Liver (tissue), 9 donors: ENCODE results near the gene C1orf174. TPM values are rescaled to one million over a fixed set of nuclear protein-coding genes. Genes with fewer than 3 reads are reported as not detected.

Source experiments
- DNase-seq: peaks from one replicate; pipeline ENCODE4 v3.0.0-alpha.2; 2017; ENCODE audit warnings: low spot score
- H3K27ac ChIP-seq, 2 donors: one replicate each; pipeline ENCODE4 v1.7.0; 2013; ENCODE audit warnings: inconsistent platforms in 2 of 2, low read length in 2 of 2, control low read depth in 1 of 2, low read depth in 1 of 2, mild to moderate bottlenecking in 1 of 2
- H3K27me3 ChIP-seq, 4 donors: one replicate each; pipeline versions ENCODE4 v1.6.1 to v1.7.0; 2013; ENCODE audit warnings: low read length in 3 of 4, inconsistent platforms in 1 of 4, mild to moderate bottlenecking in 1 of 4, moderate library complexity in 1 of 4; ENCODE audit not compliant: control insufficient read depth in 4 of 4, insufficient read depth in 4 of 4
- H3K36me3 ChIP-seq, 4 donors: one replicate each; pipeline versions ENCODE4 v1.6.1 to v1.7.0; 2013; ENCODE audit warnings: low read length in 3 of 4, mild to moderate bottlenecking in 3 of 4, low read depth in 1 of 4, moderate library complexity in 1 of 4; ENCODE audit not compliant: control insufficient read depth in 4 of 4, insufficient read depth in 3 of 4
- H3K4me1 ChIP-seq, 4 donors: one replicate each; pipeline versions ENCODE4 v1.6.1 to v1.7.0; 2013; ENCODE audit warnings: low read length in 3 of 4, mild to moderate bottlenecking in 3 of 4, moderate library complexity in 1 of 4; ENCODE audit not compliant: control insufficient read depth in 4 of 4, insufficient read depth in 4 of 4
- H3K4me3 ChIP-seq, 3 donors: one replicate each; pipeline versions ENCODE4 v1.6.1 to v1.7.0; 2013; ENCODE audit warnings: low read length in 3 of 3, control low read depth in 1 of 3, low read depth in 1 of 3, mild to moderate bottlenecking in 1 of 3
- H3K9ac ChIP-seq, 2 donors: one replicate each; pipeline ENCODE4 v1.7.0; 2013; ENCODE audit warnings: low read length in 2 of 2, mild to moderate bottlenecking in 2 of 2, moderate library complexity in 2 of 2, control low read depth in 1 of 2, low read depth in 1 of 2
- H3K9me3 ChIP-seq, 4 donors: one replicate each; pipeline versions ENCODE4 v1.6.1 to v1.7.0; 2013; ENCODE audit warnings: low read length in 3 of 4; ENCODE audit not compliant: control insufficient read depth in 4 of 4
- ATF3 ChIP-seq: IDR thresholded peaks from 2 replicates; pipeline ENCODE4 v1.6.1; 2016; ENCODE audit warnings: antibody characterized with exemption
- EGR1 ChIP-seq, 2 donors: IDR thresholded peaks; 2 replicates each; pipeline ENCODE4 v1.6.1; 2016 to 2018; ENCODE audit warnings: antibody characterized with exemption in 2 of 2, low read depth in 2 of 2
- FOXA1 ChIP-seq: IDR thresholded peaks from 2 replicates; pipeline ENCODE4 v1.6.1; 2016; ENCODE audit warnings: antibody characterized with exemption
- FOXA2 ChIP-seq: IDR thresholded peaks from 2 replicates; pipeline ENCODE4 v1.6.1; 2016; ENCODE audit warnings: antibody characterized with exemption
- HNF4A ChIP-seq, 2 donors: conservative IDR thresholded peaks; 2 replicates each; pipeline ENCODE4 v1.6.1; 2016; ENCODE audit warnings: antibody characterized with exemption in 2 of 2, mild to moderate bottlenecking in 2 of 2
- HNF4G ChIP-seq: IDR thresholded peaks from 2 replicates; pipeline ENCODE4 v1.6.1; 2016; ENCODE audit warnings: antibody characterized with exemption
- JUND ChIP-seq, 2 donors: IDR thresholded peaks; 2 replicates each; pipeline ENCODE4 v1.6.1; 2016; ENCODE audit warnings: antibody characterized with exemption in 2 of 2
- NR2F2 ChIP-seq: IDR thresholded peaks from 2 replicates; pipeline ENCODE4 v1.6.1; 2016; ENCODE audit warnings: antibody characterized with exemption
- RAD21 ChIP-seq, 2 donors: IDR thresholded peaks; 2 replicates each; pipeline ENCODE4 v1.6.1; 2016; ENCODE audit warnings: antibody characterized with exemption in 2 of 2, mild to moderate bottlenecking in 2 of 2
- REST ChIP-seq: IDR thresholded peaks from 2 replicates; pipeline ENCODE4 v1.6.1; 2016; ENCODE audit warnings: antibody characterized with exemption, mild to moderate bottlenecking
- RXRA ChIP-seq, 2 donors: IDR thresholded peaks; 2 replicates each; pipeline ENCODE4 v1.6.1; 2017 to 2018; ENCODE audit warnings: antibody characterized with exemption in 2 of 2, mild to moderate bottlenecking in 1 of 2
- SP1 ChIP-seq: IDR thresholded peaks from 2 replicates; pipeline ENCODE4 v1.6.1; 2018; ENCODE audit warnings: antibody characterized with exemption, mild to moderate bottlenecking
- TAF1 ChIP-seq: conservative IDR thresholded peaks from 2 replicates; pipeline ENCODE4 v1.6.1; 2016; ENCODE audit warnings: antibody characterized with exemption, mild to moderate bottlenecking
- YY1 ChIP-seq: IDR thresholded peaks from 2 replicates; pipeline ENCODE4 v1.6.1; 2016; ENCODE audit warnings: antibody characterized with exemption, mild to moderate bottlenecking
- ZBTB33 ChIP-seq: IDR thresholded peaks from 2 replicates; pipeline ENCODE4 v1.6.1; 2016; ENCODE audit warnings: antibody characterized with exemption
- WGBS: extraction: QIAGEN DNeasy Blood & Tissue Kit; methylation state at CpG from one replicate; pipeline ENCODE4 v1.1.7; 2013; 5-methylcytosine and 5-hydroxymethylcytosine counted together
- polyA plus RNA-seq, 2 donors: library from polyadenylated mRNA; stranded (reverse) in 1 of 2; unstranded in 1 of 2; fragments of 200-250 nt in 1 of 2; fragments of >200 nt in 1 of 2; fragmentation: Nextera tagmentation in 1 of 2; extraction: Ambion mirVana in 1 of 2; gene quantifications; one replicate each; pipeline versions ENCODE4 v1.2.1 to v1.2.3, GENCODE V29; 2013 to 2015
- total RNA-seq, 2 donors: library from RNA; depleted of rRNA; stranded (reverse); fragments of >200 nt; gene quantifications; one replicate each; pipeline ENCODE4 v1.2.3, GENCODE V29; 2014
- donor health status: healthy.
- donor health status: healthy.
- donor health status: healthy.
- donor health status: healthy.
- donor health status: healthy.

C1orf174 gene
- total and polyA plus RNA-seq, 4 donors, result 10.4 to 17.0 (median 13.8) TPM

GRCh38 chr1:3930301-3931006, 30.4 kb upstream of the C1orf174 start:
- no peak overlapping the region for H3K4me3 ChIP-seq
- no peak for DNase-seq
- H3K27me3 ChIP-seq, result peaks cover 0 to 10% (median 0%) of the 10 kb centered on the region in 4 donors
- H3K9me3 ChIP-seq, result peaks cover 0 to 2% (median under 1%) of the 10 kb centered on the region in 4 donors
- H3K36me3 ChIP-seq, result no peaks in the 10 kb centered on the region
- 77% methylated on average over 10 of the region's 10 CpGs for WGBS
- TF ChIP-seq JUND (IDR thresholded peaks at IDR 0.05) (no peak), ZBTB33 (no peak), ATF3 (no peak), NR2F2 (no peak), TAF1 (no peak), REST (no peak), HNF4A (conservative IDR thresholded peaks at IDR 0.05) (no peak)
- no peak overlapping the region for H3K27ac ChIP-seq
- no peaks in the 10 kb centered on the region for H3K4me1 ChIP-seq
- H3K9ac ChIP-seq, result no peak overlapping the region

- DNase-seq, result no peak
- Histone ChIP-seq H3K36me3 (no peaks in the 10 kb centered on the region), H3K27ac (no peak overlapping the region), H3K9ac (no peak overlapping the region), H3K4me1 (no peaks in the 10 kb centered on the region), H3K27me3 (peaks cover 0 to 10% (median 0%) of the 10 kb centered on the region in 4 donors), H3K9me3 (peaks cover 0 to 2% (median 0%) of the 10 kb centered on the region in 4 donors), H3K4me3 (no peak overlapping the region)
- no peak for TF ChIP-seq FOXA1
- TF ChIP-seq ATF3, result no peak
- no peak for TF ChIP-seq FOXA2
- TF ChIP-seq YY1, result no peak
- no peak for TF ChIP-seq EGR1 (IDR thresholded peaks at IDR 0.05; ENCODE audit: low read depth in 2 of 2)
- no peak for TF ChIP-seq RXRA (IDR thresholded peaks at IDR 0.05)
- no peak for TF ChIP-seq HNF4G
- TF ChIP-seq HNF4A (conservative IDR thresholded peaks at IDR 0.05), result no peak
- no peak for TF ChIP-seq SP1
- TF ChIP-seq RAD21 (IDR thresholded peaks at IDR 0.05), result no peak
- no peak for TF ChIP-seq NR2F2
- TF ChIP-seq TAF1, result no peak
- 80% methylated on average over 5 of the region's 5 CpGs for WGBS
Measured at GRCh38 chr1:3929126-3929525, 29.1 kb upstream of the C1orf174 start.
